Measurements from ENCODE around the gene KEAP1. TPM values are rescaled to one million over a fixed set of nuclear protein-coding genes. Genes with fewer than 3 reads are reported as not detected.

The KEAP1 gene
- total and polyA plus RNA-seq, 2 donors (not counting 3 experiments of a cell fraction or from before 2014, with no cell fraction given), result 81.4 to 91.1 TPM

GRCh38 chr19:10449037-10449436, 54.1 kb downstream of the KEAP1 start:
- Histone ChIP-seq H3K9me3 (replicated peaks; ENCODE audit: control insufficient read depth, insufficient read depth, low read length) (no peaks in the 10 kb centered on the region), H3K79me2 (ENCODE audit: control insufficient read depth, insufficient read depth, low read length) (no peaks in the 10 kb centered on the region), H3K27ac (ENCODE audit: insufficient read depth, low read depth, low read length) (no peak overlapping the region), H3K36me3 (ENCODE audit: control insufficient read depth in 2 of 2, extremely low read depth in 1 of 2, insufficient read depth in 2 of 2, low read length in 2 of 2) (no peaks in the 10 kb centered on the region), H3K9ac (replicated peaks; ENCODE audit: extremely low read depth, insufficient read depth, low read length) (no peak overlapping the region), H3K4me3 (replicated peaks in 1 of 3; ENCODE audit: insufficient read depth in 1 of 3, low read depth in 1 of 3, low read length in 3 of 3) (no peak overlapping the region), H2AFZ (ENCODE audit: low read depth, low read length) (no peak overlapping the region), H4K20me1 (replicated peaks; ENCODE audit: control insufficient read depth, extremely low read depth, insufficient read depth, low read length) (no peaks in the 10 kb centered on the region), H3K4me1 (ENCODE audit: control insufficient read depth, extremely low read depth, insufficient read depth, low read length) (no peaks in the 10 kb centered on the region), H3K9me1 (replicated peaks; ENCODE audit: control insufficient read depth, extremely low read depth, insufficient read depth, low read length) (no peaks in the 10 kb centered on the region), H3K4me2 (ENCODE audit: insufficient read depth, low read length) (no peak overlapping the region), H3K27me3 (ENCODE audit: control insufficient read depth in 2 of 2, insufficient read depth in 2 of 2, low read length in 2 of 2) (no peaks in the 10 kb centered on the region)
- FAIRE-seq (no peak), DNase-seq (ENCODE audit: low read depth, low spot score) (no peak)
- CTCF ChIA-PET, result no interaction called here
- POLR2A ChIA-PET, result no interaction called here
- BruUV-seq (replicated peaks), result no TSS peak
- dilution Hi-C loops (cut with MboI; ENCODE audit: extremely low pct_ligation_motif_present, low sequenced_read_pairs) (no loop called here), intact Hi-C loops (cut with micrococcal nuclease) (no loop called here)
- no peak for TF ChIP-seq FOS (IDR thresholded peaks at IDR 0.05; ENCODE audit: borderline replicate concordance, insufficient read depth, low read length)
- no peak for TF ChIP-seq MYC (IDR thresholded peaks at IDR 0.05; ENCODE audit: low read depth, low read length)
- TF ChIP-seq CTCF (IDR thresholded peaks at IDR 0.05; ENCODE audit: extremely low read depth in 1 of 2, insufficient read depth in 1 of 2, low read depth in 1 of 2, low read length in 2 of 2), result no peak
- TF ChIP-seq MAX (IDR thresholded peaks at IDR 0.05; ENCODE audit: insufficient read depth, insufficient read length), result no peak
- TF ChIP-seq POLR2AphosphoS5 (IDR thresholded peaks at IDR 0.05; ENCODE audit: insufficient read depth, low read depth, low read length), result no peak
- TF ChIP-seq JUN (IDR thresholded peaks at IDR 0.05; ENCODE audit: borderline replicate concordance, insufficient read depth, insufficient read length, low read depth), result no peak
- no peak for TF ChIP-seq GATA2 (IDR thresholded peaks at IDR 0.05; ENCODE audit: insufficient read depth, insufficient read length, low read depth, low read length)
- no peak for TF ChIP-seq POLR2A (IDR thresholded peaks at IDR 0.05; ENCODE audit: low read depth, low read length)

Measured in endothelial cell of umbilical vein (primary cell).